Lung (tissue), 12 donors: ENCODE data around the gene EBF3. TPM values are rescaled to one million over a fixed set of nuclear protein-coding genes. Genes with fewer than 3 reads are reported as not detected.

Experiments
- ATAC-seq: fragments of 200-7000 bp; cut with Tn5 transposase; one replicate; pipeline ENCODE4 v1.9.1; 2020; ENCODE audit warnings: moderate number of reproducible peaks; ENCODE audit not compliant: insufficient read depth, low FRiP score
- DNase-seq, 3 donors: peaks; one replicate each; pipeline ENCODE4 v3.0.0-alpha.2; 2013 to 2017
- H3K27ac ChIP-seq, 2 donors: one replicate each; pipeline ENCODE4 v1.5.1; 2013; ENCODE audit warnings: mild to moderate bottlenecking in 2 of 2, moderate library complexity in 2 of 2, control low read depth in 1 of 2, inconsistent platforms in 1 of 2, low read depth in 1 of 2, low read length in 1 of 2
- H3K27me3 ChIP-seq, 3 donors: one replicate each; pipeline ENCODE4 v1.5.1; 2013; ENCODE audit warnings: low read length in 2 of 3; ENCODE audit not compliant: control insufficient read depth in 3 of 3, insufficient read depth in 3 of 3
- H3K36me3 ChIP-seq, 4 donors: one replicate each; pipeline ENCODE4 v1.5.1; 2013; ENCODE audit warnings: low read length in 4 of 4, mild to moderate bottlenecking in 1 of 4, moderate library complexity in 1 of 4; ENCODE audit not compliant: control insufficient read depth in 4 of 4, insufficient read depth in 4 of 4
- H3K4me1 ChIP-seq, 5 donors: one replicate each; pipeline ENCODE4 v1.5.1; 2013; ENCODE audit warnings: low read length in 5 of 5, mild to moderate bottlenecking in 2 of 5, moderate library complexity in 1 of 5; ENCODE audit not compliant: control insufficient read depth in 5 of 5, insufficient read depth in 5 of 5
- H3K4me3 ChIP-seq: one replicate; pipeline ENCODE4 v1.5.1; 2013; ENCODE audit warnings: mild to moderate bottlenecking, control low read depth, moderate library complexity
- H3K9ac ChIP-seq, 2 donors: one replicate each; pipeline ENCODE4 v1.5.1; 2013; ENCODE audit warnings: low read length in 2 of 2, control low read depth in 1 of 2; ENCODE audit not compliant: insufficient read depth in 1 of 2
- H3K9me3 ChIP-seq, 4 donors: one replicate each; pipeline ENCODE4 v1.5.1; 2013; ENCODE audit warnings: low read length in 3 of 4, mild to moderate bottlenecking in 1 of 4, moderate library complexity in 1 of 4; ENCODE audit not compliant: control insufficient read depth in 4 of 4, insufficient read depth in 3 of 4
- CTCF ChIP-seq: IDR thresholded peaks from 2 replicates; pipeline ENCODE4 v1.5.1; 2012; ENCODE audit warnings: mild to moderate bottlenecking; ENCODE audit errors: control extremely low read depth, extremely low read depth
- WGBS, 2 donors: extraction: QIAGEN DNeasy Blood & Tissue Kit; methylation state at CpG; one replicate each; pipeline ENCODE4 v1.1.7; 2013; 5-methylcytosine and 5-hydroxymethylcytosine counted together
- polyA plus RNA-seq, 2 donors: library from polyadenylated mRNA; stranded (reverse); fragments of 200-250 nt; gene quantifications; one replicate each; pipeline ENCODE4 v1.2.1, GENCODE V29; 2013
- total RNA-seq, 2 donors: library from RNA; depleted of rRNA in 1 of 2; stranded (reverse); fragments of >200 nt in 1 of 2; gene quantifications; one replicate each; pipeline ENCODE4 v1.2.1, GENCODE V29; 2014 to 2021
- donor health status: control.
- donor health status: control.
- donor health status: Bipolar disorder and iron deficiency.
- donor health status: healthy.
- donor health status: DM: yes; HTN: yes; CAD: no.

EBF3 gene
- total and polyA plus RNA-seq, 4 donors, result 0.06 to 1.1 (median 0.08) TPM; not detected in 1

GRCh38 chr10:129847741-129848483 is 116.2 kb downstream of the EBF3 start:
- no peak overlapping the region for H3K9ac ChIP-seq
- peaks cover 0 to 3% (median 0%) of the 10 kb centered on the region in 5 donors for H3K4me1 ChIP-seq
- DNase-seq (peak in 2 of 3 donors; percentile 12 to 28), ATAC-seq (no peak)
- H3K27ac ChIP-seq, result no peak overlapping the region
- H3K4me3 ChIP-seq, result no peak overlapping the region
- 81 to 85% methylated on average over 18 of the region's 18 CpGs for WGBS, 2 donors
- no peaks in the 10 kb centered on the region for H3K36me3 ChIP-seq
- TF ChIP-seq CTCF, result no peak
- peaks cover 0 to 4% (median 4%) of the 10 kb centered on the region in 3 donors for H3K27me3 ChIP-seq
- H3K9me3 ChIP-seq, result peaks cover 0 to 3% (median 0%) of the 10 kb centered on the region in 4 donors

GRCh38 chr10:129846991-129847391 is 117.1 kb downstream of the EBF3 start:
- Histone ChIP-seq H3K4me3 (no peak overlapping the region), H3K9ac (no peak overlapping the region), H3K27ac (no peak overlapping the region), H3K9me3 (peaks cover 0 to 3% (median 0%) of the 10 kb centered on the region in 4 donors), H3K27me3 (peaks cover 0 to 4% (median 1%) of the 10 kb centered on the region in 3 donors), H3K36me3 (no peaks in the 10 kb centered on the region), H3K4me1 (peaks cover 0 to 3% (median 0%) of the 10 kb centered on the region in 5 donors)
- no peak for DNase-seq
- no peak for TF ChIP-seq CTCF
- 91 to 92% methylated on average over 10 of the region's 10 CpGs for WGBS, 2 donors
- no peak for ATAC-seq

GRCh38 chr10:129845111-129845753 is 118.8 kb downstream of the EBF3 start:
- Histone ChIP-seq H3K4me3 (no peak overlapping the region), H3K9me3 (peaks cover 0 to 3% (median 0%) of the 10 kb centered on the region in 4 donors), H3K9ac (no peak overlapping the region), H3K4me1 (peaks cover 0 to 3% (median 0%) of the 10 kb centered on the region in 5 donors), H3K27me3 (peaks cover 0 to 4% (median 0%) of the 10 kb centered on the region in 3 donors), H3K36me3 (no peaks in the 10 kb centered on the region), H3K27ac (no peak overlapping the region)
- 88 to 89% methylated on average over 12 of the region's 12 CpGs for whole genome bisulfite sequencing, 2 donors
- TF ChIP-seq CTCF, result no peak
- DNase-seq (no peak), ATAC-seq (no peak)
